Measurements from ENCODE around the gene NRIP2.

DNA sequence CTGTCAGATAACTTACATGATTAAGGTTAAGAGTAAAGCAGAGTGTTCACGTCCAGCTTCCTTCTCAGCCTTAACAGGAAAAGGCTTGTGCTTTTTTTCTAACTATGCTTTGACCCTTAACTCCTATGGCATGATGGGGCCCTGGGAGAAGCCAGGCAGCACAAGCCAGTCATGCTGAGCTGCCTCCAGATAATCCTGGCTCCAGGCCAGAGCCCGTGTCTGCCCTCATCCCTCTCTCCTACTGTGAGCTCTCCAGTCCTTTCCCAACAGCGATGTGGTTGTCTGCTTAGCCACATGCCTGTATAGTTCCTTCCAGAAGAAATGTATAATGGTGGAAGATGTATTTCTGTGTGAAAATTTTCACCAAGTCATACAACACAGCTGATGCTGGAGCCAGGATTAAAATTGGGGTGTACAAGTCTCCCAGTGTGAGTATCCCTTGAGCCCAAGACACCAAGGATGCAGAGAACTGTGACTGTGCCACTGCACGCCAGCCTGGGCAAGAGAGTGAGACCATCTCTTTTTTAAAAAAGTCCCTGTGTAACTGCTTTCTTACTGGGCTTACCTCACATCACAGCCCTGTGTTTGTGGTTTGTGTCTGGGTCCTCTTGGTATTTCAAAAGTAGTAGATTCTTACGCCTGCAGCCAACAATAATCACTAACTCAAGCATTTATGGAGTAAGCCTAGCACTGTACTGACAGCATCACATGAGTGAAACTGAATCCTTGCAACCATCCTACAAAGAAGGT, 30.3 kb downstream of the NRIP2 start:
- TF ChIP-seq, protein P1, sequence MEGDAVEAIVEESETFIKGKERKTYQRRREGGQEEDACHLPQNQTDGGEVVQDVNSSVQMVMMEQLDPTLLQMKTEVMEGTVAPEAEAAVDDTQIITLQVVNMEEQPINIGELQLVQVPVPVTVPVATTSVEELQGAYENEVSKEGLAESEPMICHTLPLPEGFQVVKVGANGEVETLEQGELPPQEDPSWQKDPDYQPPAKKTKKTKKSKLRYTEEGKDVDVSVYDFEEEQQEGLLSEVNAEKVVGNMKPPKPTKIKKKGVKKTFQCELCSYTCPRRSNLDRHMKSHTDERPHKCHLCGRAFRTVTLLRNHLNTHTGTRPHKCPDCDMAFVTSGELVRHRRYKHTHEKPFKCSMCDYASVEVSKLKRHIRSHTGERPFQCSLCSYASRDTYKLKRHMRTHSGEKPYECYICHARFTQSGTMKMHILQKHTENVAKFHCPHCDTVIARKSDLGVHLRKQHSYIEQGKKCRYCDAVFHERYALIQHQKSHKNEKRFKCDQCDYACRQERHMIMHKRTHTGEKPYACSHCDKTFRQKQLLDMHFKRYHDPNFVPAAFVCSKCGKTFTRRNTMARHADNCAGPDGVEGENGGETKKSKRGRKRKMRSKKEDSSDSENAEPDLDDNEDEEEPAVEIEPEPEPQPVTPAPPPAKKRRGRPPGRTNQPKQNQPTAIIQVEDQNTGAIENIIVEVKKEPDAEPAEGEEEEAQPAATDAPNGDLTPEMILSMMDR (conservative IDR thresholded peaks at IDR 0.05 in 1 of 2, IDR thresholded peaks at IDR 0.05 in 1 of 2; ENCODE audit: low read depth in 1 of 2, low read length in 2 of 2) = no peak
- TF ChIP-seq EZH2 (IDR thresholded peaks at IDR 0.05; ENCODE audit: low read length, missing control alignments) = no peak

Data from fibroblast of lung (primary cell).